NB4 (cell line): ENCODE data around the gene LMBR1L.

Experiments
- DNase-seq: peaks from one replicate; pipeline ENCODE4 v3.0.0; 2010; ENCODE audit warnings: low read depth
- H3K4me3 ChIP-seq: one replicate; pipeline ENCODE4 v1.5.1; 2011; ENCODE audit warnings: mild to moderate bottlenecking, low read depth, low read length, moderate library complexity
- MYC ChIP-seq: IDR thresholded peaks from 2 replicates; pipeline ENCODE4 v1.6.1; 2011; ENCODE audit warnings: low read depth, low read length
- POLR2A ChIP-seq: IDR thresholded peaks from 2 replicates; pipeline ENCODE4 v1.6.1; 2011; ENCODE audit warnings: mild to moderate bottlenecking; ENCODE audit not compliant: insufficient read length; ENCODE audit errors: extremely low read depth
- TF ChIP-seq, protein P1 (sequence below): IDR thresholded peaks from 2 replicates; pipeline ENCODE4 v1.6.1; 2011; ENCODE audit warnings: low read depth, low read length
- TF ChIP-seq, protein P2 (sequence below): IDR thresholded peaks from one replicate; pipeline ENCODE4 v1.5.1; 2012; ENCODE audit warnings: low read depth, low read length

Gene LMBR1L

GRCh38 chr12:49051777-49052438, 58.7 kb downstream of the LMBR1L start:
- no peak overlapping the region for H3K4me3 ChIP-seq
- TF ChIP-seq MYC = no peak
- TF ChIP-seq, protein P1, sequence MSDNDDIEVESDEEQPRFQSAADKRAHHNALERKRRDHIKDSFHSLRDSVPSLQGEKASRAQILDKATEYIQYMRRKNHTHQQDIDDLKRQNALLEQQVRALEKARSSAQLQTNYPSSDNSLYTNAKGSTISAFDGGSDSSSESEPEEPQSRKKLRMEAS = no peak
- TF ChIP-seq, protein P2, sequence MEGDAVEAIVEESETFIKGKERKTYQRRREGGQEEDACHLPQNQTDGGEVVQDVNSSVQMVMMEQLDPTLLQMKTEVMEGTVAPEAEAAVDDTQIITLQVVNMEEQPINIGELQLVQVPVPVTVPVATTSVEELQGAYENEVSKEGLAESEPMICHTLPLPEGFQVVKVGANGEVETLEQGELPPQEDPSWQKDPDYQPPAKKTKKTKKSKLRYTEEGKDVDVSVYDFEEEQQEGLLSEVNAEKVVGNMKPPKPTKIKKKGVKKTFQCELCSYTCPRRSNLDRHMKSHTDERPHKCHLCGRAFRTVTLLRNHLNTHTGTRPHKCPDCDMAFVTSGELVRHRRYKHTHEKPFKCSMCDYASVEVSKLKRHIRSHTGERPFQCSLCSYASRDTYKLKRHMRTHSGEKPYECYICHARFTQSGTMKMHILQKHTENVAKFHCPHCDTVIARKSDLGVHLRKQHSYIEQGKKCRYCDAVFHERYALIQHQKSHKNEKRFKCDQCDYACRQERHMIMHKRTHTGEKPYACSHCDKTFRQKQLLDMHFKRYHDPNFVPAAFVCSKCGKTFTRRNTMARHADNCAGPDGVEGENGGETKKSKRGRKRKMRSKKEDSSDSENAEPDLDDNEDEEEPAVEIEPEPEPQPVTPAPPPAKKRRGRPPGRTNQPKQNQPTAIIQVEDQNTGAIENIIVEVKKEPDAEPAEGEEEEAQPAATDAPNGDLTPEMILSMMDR = no peak
- no peak for TF ChIP-seq POLR2A
- DNase-seq = no peak

GRCh38 chr12:49051373-49051764, 59.3 kb downstream of the LMBR1L start:
- no peak overlapping the region for H3K4me3 ChIP-seq
- no peak for TF ChIP-seq POLR2A
- TF ChIP-seq, protein P1 = no peak
- TF ChIP-seq, protein P2 = no peak
- DNase-seq = no peak

DNA sequence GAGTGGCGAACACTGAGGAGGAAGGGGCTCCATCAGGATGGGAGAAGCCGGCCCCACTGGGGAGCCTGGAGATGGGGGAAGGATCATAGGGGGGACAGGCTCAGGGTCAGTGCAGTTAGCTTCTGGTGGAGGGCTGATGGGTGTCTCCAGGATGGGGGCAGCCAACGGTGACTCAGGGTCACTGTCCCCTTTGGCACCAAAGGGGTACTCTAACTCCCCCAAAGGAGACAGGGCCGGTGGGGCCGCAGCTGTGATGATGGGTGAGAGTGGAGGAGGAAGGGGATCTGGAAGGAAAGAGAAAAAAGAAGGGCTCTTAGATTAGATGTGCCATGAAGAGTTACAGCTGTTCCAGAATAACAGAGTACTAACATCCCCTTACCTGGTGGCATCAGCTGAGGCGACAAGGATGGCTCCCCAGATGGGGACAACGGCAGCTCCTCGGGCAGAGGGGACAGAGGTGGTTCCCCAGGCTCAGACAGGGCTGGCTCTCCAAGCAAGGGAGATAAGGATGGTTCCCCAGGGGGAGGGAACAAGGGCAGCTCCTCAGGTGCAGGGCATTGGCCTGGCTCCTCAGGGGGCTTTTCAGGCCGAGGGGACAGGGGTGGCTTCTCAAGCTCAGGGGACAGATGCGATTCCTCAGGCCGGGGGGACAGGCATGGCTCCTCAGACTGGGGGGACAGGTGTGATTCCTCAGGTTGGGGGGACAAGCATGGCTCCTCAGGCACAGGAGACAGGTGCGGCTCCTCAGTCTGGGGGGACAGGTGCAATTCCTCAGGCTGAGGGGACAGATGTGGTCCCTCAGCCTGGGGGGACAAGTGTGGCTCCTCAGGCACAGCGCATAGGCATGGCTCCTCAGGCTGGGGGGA, 59.9 kb downstream of the LMBR1L start:
- TF ChIP-seq POLR2A (no peak), MYC (no peak)
- TF ChIP-seq, protein P1 = no peak
- TF ChIP-seq, protein P2 = no peak
- DNase-seq = no peak
- no peak overlapping the region for H3K4me3 ChIP-seq

DNA sequence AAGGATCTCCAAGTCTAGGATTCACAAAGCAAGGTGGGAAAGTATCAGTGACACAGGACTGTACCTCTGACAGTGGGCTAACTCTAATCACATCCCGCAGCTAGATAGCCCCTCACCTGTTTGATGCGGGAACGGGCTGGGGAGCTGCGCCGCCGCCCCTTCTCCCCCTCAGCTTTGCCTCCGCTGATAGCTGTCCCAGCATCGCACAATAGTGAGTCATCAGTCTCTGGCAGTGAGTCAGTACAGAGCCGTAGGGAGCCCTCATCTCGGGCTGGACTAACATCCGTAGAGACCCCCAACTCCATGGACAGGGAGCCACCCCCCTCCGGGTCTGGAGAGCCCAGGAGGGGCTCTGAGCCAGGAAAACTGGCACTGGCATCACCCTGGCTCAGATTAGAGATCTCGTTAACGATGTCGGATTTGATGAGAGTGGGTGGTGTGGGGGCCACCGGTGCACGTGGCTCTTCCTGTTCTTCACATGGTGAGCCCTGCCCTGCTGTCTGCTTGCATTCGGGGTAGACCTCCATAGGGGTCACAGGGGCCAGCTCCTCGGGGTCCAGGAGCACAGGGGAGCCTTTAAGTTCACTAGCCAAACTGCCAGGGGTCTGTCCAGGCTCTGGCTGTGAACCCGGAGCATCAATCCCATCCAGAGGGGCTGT, 61.0 kb downstream of the LMBR1L start:
- DNase-seq = no peak
- TF ChIP-seq, protein P1 = no peak
- TF ChIP-seq, protein P2 = no peak
- TF ChIP-seq MYC (no peak), POLR2A (no peak)
- no peak overlapping the region for H3K4me3 ChIP-seq

DNA sequence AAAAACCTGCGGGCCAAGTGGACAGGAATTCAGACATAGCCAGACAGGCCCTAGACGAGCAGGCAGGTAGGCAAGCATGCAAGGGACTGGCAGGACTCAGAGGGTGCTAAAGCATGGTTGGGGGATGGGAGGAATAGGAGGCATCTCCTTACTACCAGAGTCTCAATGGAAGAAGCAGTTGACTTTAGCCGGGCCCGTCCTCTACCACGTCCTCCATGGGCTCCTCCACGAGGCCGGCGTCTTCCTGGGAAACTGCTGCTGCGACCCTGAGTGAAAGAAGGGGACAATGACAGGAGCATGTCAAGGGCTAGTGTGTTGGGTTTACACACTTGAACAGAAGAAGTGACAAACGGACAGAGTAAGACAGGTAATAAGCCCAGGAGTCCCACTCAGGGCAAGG, 61.7 kb downstream of the LMBR1L start:
- no peak overlapping the region for H3K4me3 ChIP-seq
- no peak for DNase-seq
- TF ChIP-seq MYC (no peak), POLR2A (no peak)
- TF ChIP-seq, protein P1 = no peak
- TF ChIP-seq, protein P2 = no peak
